Thyroid gland (tissue), 4 donors: Measurements from ENCODE around the gene ESYT1. TPM values are rescaled to one million over a fixed set of nuclear protein-coding genes. Genes with fewer than 3 reads are reported as not detected.

Source experiments
- DNase-seq, 2 donors: peaks; one replicate each; pipeline ENCODE4 v3.0.0-alpha.2; 2019
- H3K27ac ChIP-seq, 3 donors: fragments of 200-600 bp; sonication (generic); 1 replicate in 2 of 3; 2 replicates in 1 of 3; pipeline ENCODE4 v1.5.1; 2016 to 2019; ENCODE audit warnings: mild to moderate bottlenecking in 1 of 3, moderate library complexity in 1 of 3
- H3K27me3 ChIP-seq: fragments of 200-600 bp; sonication (generic); one replicate; pipeline ENCODE4 v1.5.1; 2019
- H3K36me3 ChIP-seq, 2 donors: fragments of 200-600 bp; sonication (generic); one replicate each; pipeline ENCODE4 v1.5.1; 2016 to 2019
- H3K4me1 ChIP-seq, 2 donors: fragments of 200-600 bp; sonication (generic); one replicate each; pipeline ENCODE4 v1.5.1; 2017 to 2019
- H3K4me3 ChIP-seq, 3 donors: fragments of 200-600 bp; sonication (generic); replicated peaks in 1 of 3; 1 replicate in 2 of 3; 2 replicates in 1 of 3; pipeline ENCODE4 v1.5.1; 2016; ENCODE audit warnings: mild to moderate bottlenecking in 1 of 3
- H3K9me3 ChIP-seq: fragments of 200-600 bp; sonication (generic); one replicate; pipeline ENCODE4 v1.5.1; 2017
- CTCF ChIP-seq, 6 experiments: fragments of 200-600 bp in 3 of 6; fragments of 450-650 bp in 3 of 6; sonication (generic) in 3 of 6; IDR thresholded peaks; one replicate each; pipeline ENCODE4 v1.5.1; 2016 to 2019; ENCODE audit warnings: antibody characterized with exemption in 6 of 6, mild to moderate bottlenecking in 2 of 6, inconsistent platforms in 1 of 6, moderate library complexity in 1 of 6
- POLR2A ChIP-seq, 2 donors: fragments of 450-650 bp; IDR thresholded peaks; one replicate each; pipeline ENCODE4 v1.6.1; 2017; ENCODE audit warnings: antibody characterized with exemption in 2 of 2, mild to moderate bottlenecking in 2 of 2, moderate library complexity in 1 of 2
- WGBS, 2 donors: methylation state at CpG; one replicate each; pipeline ENCODE4 v1.1.5; 2017; 5-methylcytosine and 5-hydroxymethylcytosine counted together
- intact Hi-C: fragments of 100-400 bp; cut with DNase I; formaldehyde crosslinking; loops from one replicate; pipeline ENCODE4 v1.15.1; 2023
- total RNA-seq, 4 donors: library from RNA; depleted of rRNA; stranded (reverse); fragments of >200 nt; gene quantifications; one replicate each; pipeline ENCODE4 v1.2.3, GENCODE V29; 2016

ESYT1 gene
- total RNA-seq, 4 donors from 2014 or later = 60.6 to 84.7 (median 68.7) TPM

GRCh38 chr12:56190695-56191155 lies 62.7 kb downstream of the ESYT1 start:
- no peaks in the 10 kb centered on the region for H3K9me3 ChIP-seq
- H3K36me3 ChIP-seq = peaks cover 0 to under 1% of the 10 kb centered on the region in 2 donors
- intact Hi-C loops = no loop called here
- TF ChIP-seq CTCF (IDR thresholded peaks at IDR 0.05) = no peak
- TF ChIP-seq POLR2A (IDR thresholded peaks at IDR 0.05) = no peak
- peak overlapping the region; percentile 84 to 99 (median 98) for H3K27ac ChIP-seq
- peaks cover 14 to 22% of the 10 kb centered on the region in 2 donors for H3K4me1 ChIP-seq
- no peak for DNase-seq
- no peaks in the 10 kb centered on the region for H3K27me3 ChIP-seq
- peak overlapping the region; percentile 14 to 94 (median 77) for H3K4me3 ChIP-seq
- 28 to 30% methylated on average over 9 of the region's 9 CpGs for WGBS, 2 donors

GRCh38 chr12:56192582-56192981 lies 64.5 kb downstream of the ESYT1 start:
- Histone ChIP-seq H3K4me3 (no peak overlapping the region), H3K27me3 (no peaks in the 10 kb centered on the region), H3K27ac (no peak overlapping the region), H3K9me3 (no peaks in the 10 kb centered on the region), H3K4me1 (peaks cover 7 to 21% of the 10 kb centered on the region in 2 donors), H3K36me3 (no peaks in the 10 kb centered on the region)
- intact Hi-C loops = loop anchor here (2.0 kb wide), 1 partner anchor 32 kb away; the partner anchor contains the start of gene NABP2
- no peak for DNase-seq
- TF ChIP-seq POLR2A (IDR thresholded peaks at IDR 0.05) = no peak
- no peak for TF ChIP-seq CTCF (IDR thresholded peaks at IDR 0.05)

GRCh38 chr12:56193025-56193578 lies 65.0 kb downstream of the ESYT1 start:
- Histone ChIP-seq H3K4me1 (peaks cover 2 to 15% of the 10 kb centered on the region in 2 donors), H3K4me3 (no peak overlapping the region), H3K27me3 (no peaks in the 10 kb centered on the region), H3K36me3 (no peaks in the 10 kb centered on the region), H3K9me3 (no peaks in the 10 kb centered on the region), H3K27ac (no peak overlapping the region)
- 29 to 48% methylated on average over 1 of the region's 1 CpG for WGBS, 2 donors
- intact Hi-C loops = loop anchor here (2.0 kb wide), 1 partner anchor 32 kb away; the partner anchor contains the start of gene NABP2
- peak; percentile 77 to 79 for DNase-seq
- TF ChIP-seq CTCF (IDR thresholded peaks at IDR 0.05) (peak; percentile 44 to 89 (median 81)), POLR2A (IDR thresholded peaks at IDR 0.05) (no peak)

Other genes starting within 250 kb of the ESYT1 start
- gene PYM1, start 200.4 kb upstream of the ESYT1 start, total RNA-seq = 10 to 100 TPM; 28.6 to 48.2 (median 43.7) TPM
- 10 to 100 TPM; 20.6 to 55.9 (median 28.7) TPM for gene DGKA, start 197.1 kb upstream of the ESYT1 start, total RNA-seq
- 1 to 10 TPM; 1.7 to 5.8 (median 3.0) TPM for gene PMEL, start 162.2 kb upstream of the ESYT1 start, total RNA-seq
- gene CDK2, start 161.4 kb upstream of the ESYT1 start, total RNA-seq = 10 to 100 TPM; 13.9 to 17.2 (median 15.8) TPM
- 100 to 1,000 TPM; 104 to 119 (median 107) TPM for gene RAB5B, start 154.2 kb upstream of the ESYT1 start, total RNA-seq
- gene SUOX, start 131.0 kb upstream of the ESYT1 start, total RNA-seq = 10 to 100 TPM; 18.7 to 36.8 (median 36.2) TPM
- 10 to 100 TPM in 2 of 4 donors, 1 to 10 TPM in 2; 4.2 to 10.9 (median 9.4) TPM for gene IKZF4, start 107.2 kb upstream of the ESYT1 start, total RNA-seq
- 1,000 to 10,000 TPM in 1 of 4 donors, 100 to 1,000 TPM in 2, 10 to 100 TPM in 1; 81.4 to 1,193 (median 632) TPM for gene RPS26, start 86.3 kb upstream of the ESYT1 start, total RNA-seq
- 10 to 100 TPM; 14.7 to 30.0 (median 20.4) TPM for gene ERBB3, start 48.1 kb upstream of the ESYT1 start, total RNA-seq
- 100 to 1,000 TPM in 3 of 4 donors, 10 to 100 TPM in 1; 94.0 to 142 (median 122) TPM for gene PA2G4, start 23.7 kb upstream of the ESYT1 start, total RNA-seq
- 1,000 to 10,000 TPM; 1,344 to 2,817 (median 2,330) TPM for gene RPL41, start 11.6 kb upstream of the ESYT1 start, total RNA-seq
- 1 to 10 TPM; 4.7 to 7.7 (median 5.6) TPM for gene ZC3H10, start 10.0 kb upstream of the ESYT1 start, total RNA-seq
- 100 to 1,000 TPM in 1 of 4 donors, 10 to 100 TPM in 3; 33.4 to 115 (median 48.1) TPM for gene MYL6B, start 24.3 kb downstream of the ESYT1 start, total RNA-seq
- gene MYL6, start 30.1 kb downstream of the ESYT1 start, total RNA-seq = 1,000 to 10,000 TPM; 1,110 to 2,359 (median 1,915) TPM
- 100 to 1,000 TPM in 1 of 4 donors, 10 to 100 TPM in 3; 76.5 to 101 (median 83.0) TPM for gene SMARCC2, start 61.2 kb downstream of the ESYT1 start, total RNA-seq
- gene RNF41, start 93.7 kb downstream of the ESYT1 start, total RNA-seq = 10 to 100 TPM; 63.4 to 89.7 (median 73.4) TPM
- 10 to 100 TPM; 19.4 to 35.7 (median 31.4) TPM for gene NABP2, start 96.1 kb downstream of the ESYT1 start, total RNA-seq
- gene SLC39A5, start 101.8 kb downstream of the ESYT1 start, total RNA-seq = not detected
- gene ANKRD52, start 130.1 kb downstream of the ESYT1 start, total RNA-seq = 10 to 100 TPM; 15.9 to 22.3 (median 18.3) TPM
- gene COQ10A, start 138.7 kb downstream of the ESYT1 start, total RNA-seq = 10 to 100 TPM; 11.3 to 28.7 (median 19.7) TPM
- gene CS, start 172.1 kb downstream of the ESYT1 start, total RNA-seq = 100 to 1,000 TPM; 110 to 190 (median 118) TPM
- 100 to 1,000 TPM; 107 to 129 (median 124) TPM for gene CNPY2, start 187.7 kb downstream of the ESYT1 start, total RNA-seq
- gene PAN2, start 205.7 kb downstream of the ESYT1 start, total RNA-seq = 100 to 1,000 TPM in 3 of 4 donors, 10 to 100 TPM in 1; 95.7 to 148 (median 134) TPM
- gene IL23A, start 210.6 kb downstream of the ESYT1 start, total RNA-seq = 1 to 10 TPM in 1 of 4 donors, under 1 TPM in 1, not detected in 2; 0.67 to 1.1 TPM
- gene STAT2, start 231.8 kb downstream of the ESYT1 start, total RNA-seq = 100 to 1,000 TPM; 121 to 166 (median 146) TPM
- not detected for gene APOF, start 234.6 kb downstream of the ESYT1 start, total RNA-seq